Measurements from ENCODE around the gene AFAP1.

DNA sequence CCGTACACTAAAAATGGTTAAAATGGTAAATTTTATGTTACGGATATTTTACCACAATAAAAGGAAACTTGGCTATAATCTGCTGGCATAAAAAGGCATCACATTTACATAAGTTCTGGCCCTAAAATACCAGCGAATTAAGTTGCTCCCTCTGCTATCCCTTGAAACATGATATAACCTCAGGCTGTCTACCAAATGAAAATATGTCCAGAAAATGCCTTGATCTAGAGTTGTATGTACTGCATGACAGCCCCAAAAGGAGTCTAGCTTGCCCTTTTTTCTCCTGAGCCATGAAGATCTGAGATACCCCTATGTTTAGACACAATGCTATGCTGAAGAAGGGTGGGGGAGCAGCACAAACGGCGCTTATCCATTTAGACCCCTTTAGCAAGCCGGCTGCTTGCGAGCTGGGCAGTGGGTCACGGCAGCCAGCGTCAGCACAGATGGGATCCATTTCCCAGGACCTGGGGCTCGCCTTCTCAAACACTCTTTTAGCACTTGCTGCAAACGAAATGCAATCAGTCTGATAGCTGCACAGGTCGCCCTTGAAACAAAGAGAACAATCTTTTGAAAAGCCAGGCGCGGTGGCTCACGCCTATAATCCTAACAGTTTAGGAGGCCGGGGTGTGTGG is 77.0 kb downstream of the AFAP1 start:
- TF ChIP-seq, protein P1, sequence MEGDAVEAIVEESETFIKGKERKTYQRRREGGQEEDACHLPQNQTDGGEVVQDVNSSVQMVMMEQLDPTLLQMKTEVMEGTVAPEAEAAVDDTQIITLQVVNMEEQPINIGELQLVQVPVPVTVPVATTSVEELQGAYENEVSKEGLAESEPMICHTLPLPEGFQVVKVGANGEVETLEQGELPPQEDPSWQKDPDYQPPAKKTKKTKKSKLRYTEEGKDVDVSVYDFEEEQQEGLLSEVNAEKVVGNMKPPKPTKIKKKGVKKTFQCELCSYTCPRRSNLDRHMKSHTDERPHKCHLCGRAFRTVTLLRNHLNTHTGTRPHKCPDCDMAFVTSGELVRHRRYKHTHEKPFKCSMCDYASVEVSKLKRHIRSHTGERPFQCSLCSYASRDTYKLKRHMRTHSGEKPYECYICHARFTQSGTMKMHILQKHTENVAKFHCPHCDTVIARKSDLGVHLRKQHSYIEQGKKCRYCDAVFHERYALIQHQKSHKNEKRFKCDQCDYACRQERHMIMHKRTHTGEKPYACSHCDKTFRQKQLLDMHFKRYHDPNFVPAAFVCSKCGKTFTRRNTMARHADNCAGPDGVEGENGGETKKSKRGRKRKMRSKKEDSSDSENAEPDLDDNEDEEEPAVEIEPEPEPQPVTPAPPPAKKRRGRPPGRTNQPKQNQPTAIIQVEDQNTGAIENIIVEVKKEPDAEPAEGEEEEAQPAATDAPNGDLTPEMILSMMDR (IDR thresholded peaks at IDR 0.05; ENCODE audit: extremely low read depth in 1 of 2, insufficient read depth in 1 of 2, low read depth in 1 of 2, low read length in 2 of 2): no peak
- TF ChIP-seq, protein P2, sequence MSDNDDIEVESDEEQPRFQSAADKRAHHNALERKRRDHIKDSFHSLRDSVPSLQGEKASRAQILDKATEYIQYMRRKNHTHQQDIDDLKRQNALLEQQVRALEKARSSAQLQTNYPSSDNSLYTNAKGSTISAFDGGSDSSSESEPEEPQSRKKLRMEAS (IDR thresholded peaks at IDR 0.05; ENCODE audit: insufficient read depth, insufficient read length): no peak
- no peak for TF ChIP-seq EZH2 (IDR thresholded peaks at IDR 0.05; ENCODE audit: borderline replicate concordance, low read depth, low read length, severe bottlenecking)
